Measurements from ENCODE around the gene ZNF784.
"Not testable (repeated sequence)": the region's sequence is repeated elsewhere in the genome, so short reads cannot be mapped to it uniquely, and the experiment has no call there.

The ZNF784 gene

DNA sequence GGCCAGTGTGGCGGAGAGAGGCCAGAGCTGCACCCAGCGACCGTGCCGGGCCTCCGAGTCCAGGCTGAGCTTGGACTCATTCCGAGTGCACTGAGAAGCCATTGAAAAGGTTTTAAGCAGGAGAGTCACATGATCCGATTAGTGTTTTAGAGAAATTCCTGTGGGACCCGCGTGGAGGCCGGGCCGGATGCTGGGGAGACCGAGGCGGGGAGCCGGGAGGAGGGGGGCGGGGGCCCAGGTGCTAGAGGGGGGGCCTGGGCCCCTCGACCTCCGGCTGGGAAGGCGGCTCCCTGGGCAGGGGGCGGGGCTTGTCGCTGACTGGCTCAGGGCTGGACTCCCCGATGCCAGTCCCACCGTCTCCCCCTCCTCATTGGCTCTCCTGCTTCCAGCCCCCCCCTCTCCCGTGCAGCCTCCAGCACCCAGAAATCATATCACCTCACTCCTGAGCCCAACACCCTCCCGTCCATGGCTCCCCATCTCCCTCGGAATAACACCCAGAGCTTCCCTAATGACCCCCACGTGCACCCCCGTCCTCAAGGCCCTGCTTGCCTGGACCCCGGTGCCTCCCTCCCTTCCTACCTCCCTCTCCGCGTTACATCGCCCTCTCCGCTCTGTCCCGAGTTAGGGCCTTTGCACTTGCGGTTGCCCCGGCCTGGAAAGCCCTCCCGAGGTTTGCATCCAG, 38.6 kb downstream of the ZNF784 start:
- peak in 1 of 3 experiments; percentile 40 for DNase-seq (ENCODE audit: low read depth in 3 of 3)

DNA sequence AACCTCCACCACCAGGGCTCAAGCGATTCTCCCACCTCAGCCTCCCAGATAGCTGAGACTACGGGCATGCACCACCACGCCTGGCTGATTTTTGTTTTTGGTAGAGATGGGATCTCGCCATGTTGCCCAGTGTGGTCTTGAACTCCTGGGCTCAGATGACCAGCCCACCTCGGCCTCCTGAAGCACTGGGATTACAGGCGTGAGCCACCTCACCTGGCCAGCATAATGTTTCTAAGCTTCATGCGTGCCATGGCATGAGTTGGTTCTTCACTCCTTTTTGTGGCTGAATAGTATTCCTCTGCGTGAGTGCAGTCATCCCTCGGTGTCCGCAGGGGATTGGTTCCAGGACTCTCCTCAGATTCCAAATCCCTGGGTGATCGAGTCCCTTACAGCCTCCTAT, 39.5 kb downstream of the ZNF784 start:
- no peak for DNase-seq (ENCODE audit: low read depth in 3 of 3)

DNA sequence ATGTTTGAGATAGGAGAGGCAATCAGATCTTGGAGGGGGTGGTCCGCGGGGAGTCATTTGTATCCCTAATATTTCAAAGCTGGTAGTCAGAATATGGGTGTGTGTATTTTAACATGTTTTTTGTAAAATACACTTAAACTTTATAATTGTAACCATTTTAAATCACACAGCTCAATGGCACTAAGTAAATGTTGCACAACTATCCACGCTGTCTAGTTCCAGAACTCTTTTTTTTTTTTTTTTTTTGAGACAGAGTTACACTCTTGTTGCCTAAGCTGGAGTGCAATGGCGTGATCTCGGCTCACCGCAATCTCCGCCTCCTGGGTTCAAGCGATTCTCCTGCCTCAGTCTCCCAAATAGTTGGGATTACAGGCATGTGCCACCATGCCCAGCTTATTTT, 40.5 kb downstream of the ZNF784 start:
- not testable (repeated sequence) for DNase-seq (ENCODE audit: low read depth in 3 of 3)

DNA sequence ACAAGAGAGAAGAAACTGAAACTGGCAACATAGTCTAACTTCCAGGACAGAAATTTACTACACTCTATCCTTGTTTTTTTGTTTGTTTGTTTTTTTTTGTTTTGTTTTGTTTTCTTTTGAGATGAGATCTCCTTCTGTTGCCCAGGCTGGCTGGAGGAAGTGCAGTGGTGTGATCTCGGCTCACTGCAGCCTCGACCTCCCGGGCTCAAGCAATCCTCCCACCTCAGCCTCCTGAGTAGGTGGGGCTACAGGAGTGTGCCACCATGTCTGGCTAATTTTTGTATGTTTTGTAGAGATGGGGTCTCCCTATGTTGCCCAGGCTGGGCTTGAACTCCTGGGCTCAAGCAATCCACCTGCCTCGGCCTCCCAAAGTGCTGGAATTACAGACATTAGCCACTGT, 42.1 kb downstream of the ZNF784 start:
- not testable (repeated sequence) for DNase-seq (ENCODE audit: low read depth in 3 of 3)

DNA sequence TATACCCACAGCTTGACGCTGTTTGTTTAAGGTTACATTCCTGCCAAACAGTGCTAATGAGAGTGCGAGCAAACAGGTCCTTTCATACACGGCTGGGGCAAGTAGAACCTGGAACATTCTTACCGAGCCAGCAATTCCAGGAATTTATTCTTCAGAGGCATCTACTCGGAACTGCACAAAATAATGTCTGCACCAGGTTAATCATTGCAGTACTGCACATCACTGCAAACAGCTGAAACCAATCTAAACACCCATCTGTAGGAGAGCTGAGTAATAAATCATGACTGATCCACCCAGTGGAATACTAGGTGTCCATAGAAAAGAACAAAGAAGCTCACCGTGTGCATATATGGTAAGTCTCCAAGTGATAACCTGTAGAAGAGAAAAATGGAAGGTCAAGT, 42.5 kb downstream of the ZNF784 start:
- DNase-seq (ENCODE audit: low read depth in 3 of 3): no peak

DNA sequence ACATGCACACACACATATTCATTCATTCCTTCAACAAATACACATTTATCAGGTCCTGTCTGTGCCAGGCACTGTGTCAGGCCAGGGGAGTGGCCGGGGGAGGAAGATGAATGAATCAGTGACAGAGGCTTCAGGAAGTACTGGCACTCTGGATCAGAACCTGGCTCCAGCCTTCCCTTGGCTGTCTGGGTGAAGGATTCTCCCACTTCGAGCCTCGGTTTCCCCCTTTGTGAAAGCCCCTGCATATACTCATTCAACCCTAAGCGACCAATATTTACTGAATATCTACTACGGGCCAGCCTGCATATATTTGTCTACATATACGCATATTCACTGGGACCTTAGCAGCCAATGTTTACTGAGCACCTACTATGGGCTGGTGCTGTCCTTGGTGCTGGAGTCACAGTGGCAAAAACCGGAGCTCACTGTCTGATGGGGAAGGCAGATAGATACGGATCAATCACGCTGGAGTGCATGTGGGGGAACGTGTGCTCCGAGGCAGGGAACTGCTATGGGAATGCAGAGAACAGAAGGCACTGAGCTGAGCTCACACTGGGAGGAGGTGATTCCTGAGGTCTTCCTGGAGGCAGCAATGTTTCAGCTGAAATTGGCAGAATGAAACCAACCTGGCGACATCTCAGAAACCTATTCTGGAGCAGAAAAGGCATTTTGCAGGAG, 43.1 kb downstream of the ZNF784 start:
- no peak for DNase-seq (ENCODE audit: low read depth in 3 of 3)

DNA sequence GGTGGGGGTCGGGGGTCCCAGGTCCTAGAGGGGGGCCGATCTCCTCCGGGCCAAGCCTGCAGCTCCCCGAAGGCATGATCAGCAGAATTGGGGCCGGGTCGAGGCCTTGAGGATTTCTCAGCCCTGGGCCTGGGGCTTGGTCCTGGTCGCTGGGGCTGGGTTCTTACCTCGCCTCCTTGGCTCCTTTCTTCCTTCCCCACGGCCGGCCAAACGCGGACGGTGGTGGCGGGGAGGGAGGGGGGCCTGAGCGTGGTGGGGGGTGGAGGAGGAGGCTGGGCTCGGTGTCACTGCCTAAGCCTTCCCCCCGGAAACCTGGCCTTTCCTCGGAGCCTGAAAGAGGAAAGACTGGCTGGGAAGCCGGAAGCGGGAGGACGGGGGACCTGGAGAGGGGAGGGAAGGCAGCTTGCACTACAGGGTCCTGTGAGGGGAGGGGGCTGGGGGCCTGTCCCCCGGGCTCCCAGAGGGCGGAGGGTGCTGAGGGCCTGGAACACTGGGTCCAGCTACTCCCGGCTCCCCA, 43.7 kb downstream of the ZNF784 start, which contains the start of gene ZNF579:
Gene ZNF579, minus strand, starts transcription at position 221 of the 517 bp plus-strand sequence. CDS start 1,209 bp downstream, outside the sequence.
- peak; percentile 54 to 66 (median 62) for DNase-seq (ENCODE audit: low read depth in 3 of 3)

DNA sequence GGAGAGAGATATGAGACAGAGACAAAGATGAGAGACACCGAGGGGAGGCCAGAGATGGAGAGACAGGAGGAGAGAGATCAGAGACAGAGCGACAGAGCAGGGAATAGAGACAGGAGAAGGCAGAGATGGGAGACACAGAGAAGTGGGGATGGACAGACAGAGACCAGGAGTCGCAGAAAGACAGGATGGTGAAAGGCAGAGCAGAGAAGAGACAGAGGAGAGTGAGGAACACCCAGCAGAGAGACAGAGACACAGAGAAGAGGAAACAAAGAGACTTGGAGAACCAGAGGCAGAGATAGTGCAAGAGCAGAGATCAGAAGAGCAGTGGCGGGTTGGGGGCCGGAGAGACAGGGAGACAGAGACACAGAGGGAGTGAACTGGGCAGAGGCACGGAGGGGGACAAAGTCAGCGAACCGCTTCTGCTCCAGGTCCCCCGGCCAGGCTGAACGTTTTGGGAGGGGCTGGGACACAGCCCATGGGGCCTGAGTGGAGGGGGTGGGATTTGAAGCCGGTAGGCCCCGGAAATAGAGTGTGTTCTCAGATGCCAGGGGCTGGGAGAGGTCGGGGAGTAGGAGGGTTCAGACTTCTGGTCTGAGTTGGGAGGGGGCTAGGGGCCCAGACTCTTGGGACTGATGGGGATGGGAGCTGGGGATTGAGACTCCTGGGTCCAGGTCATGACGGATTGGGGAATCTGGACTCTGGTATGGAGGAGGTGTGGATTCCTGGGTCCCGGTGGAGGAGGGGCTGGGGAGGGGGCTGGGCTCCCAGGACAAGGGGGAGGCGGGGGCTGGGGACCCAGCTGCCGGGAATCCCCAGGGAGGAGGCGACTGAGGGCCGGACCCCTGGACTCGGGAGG, 44.4 kb downstream of the ZNF784 start:
- DNase-seq (ENCODE audit: low read depth in 3 of 3): no peak

DNA sequence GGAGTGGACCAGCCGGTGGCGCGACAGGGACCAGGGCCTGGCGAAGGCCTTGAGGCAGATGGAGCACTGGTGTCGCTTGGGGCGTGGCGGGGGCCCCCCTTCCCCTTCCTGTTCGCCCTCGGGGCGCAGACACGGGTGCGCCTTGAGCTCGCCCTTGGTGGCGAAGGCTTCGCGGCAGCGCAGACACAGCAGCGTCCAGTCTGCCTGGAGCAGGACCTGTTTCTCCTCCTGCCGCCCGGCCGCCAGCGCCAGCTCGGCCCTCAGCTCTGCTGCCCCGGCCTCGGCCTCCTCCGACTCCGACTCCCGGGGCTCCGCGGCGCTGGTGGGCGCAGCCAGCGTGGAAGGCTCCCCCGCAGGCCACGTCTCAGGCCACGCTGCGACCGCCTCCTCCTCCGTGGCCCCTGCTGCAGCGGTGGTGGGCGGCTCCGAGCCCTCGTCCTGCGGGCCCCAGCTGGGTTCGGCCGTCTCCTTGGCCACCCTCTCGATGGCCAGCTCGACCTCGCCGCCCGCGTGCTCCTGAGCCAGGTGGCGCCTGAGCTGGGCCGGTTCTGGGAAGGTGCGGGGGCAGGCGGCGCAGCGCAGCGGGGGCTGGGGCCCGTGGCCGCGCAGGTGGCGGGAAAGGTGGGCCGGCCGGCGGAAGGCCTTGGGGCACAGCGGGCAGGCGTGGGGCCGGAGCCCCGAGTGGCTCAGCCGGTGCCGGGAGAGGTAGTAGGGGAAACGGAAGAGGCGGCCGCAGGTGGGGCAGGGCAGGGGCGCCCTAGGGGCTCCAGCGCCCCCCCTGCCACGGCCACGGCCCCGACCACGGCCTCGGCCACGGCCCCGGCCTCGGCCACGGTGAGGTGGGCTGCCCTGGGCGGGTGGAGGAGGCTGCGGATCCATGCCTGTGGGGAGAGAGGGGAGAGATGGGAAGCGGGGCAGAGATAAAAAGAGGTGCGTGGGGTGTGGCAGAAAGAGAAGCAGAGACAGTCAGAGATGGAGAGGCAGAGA, 45.3 kb downstream of the ZNF784 start:
- DNase-seq (ENCODE audit: low read depth in 3 of 3): no peak

DNA sequence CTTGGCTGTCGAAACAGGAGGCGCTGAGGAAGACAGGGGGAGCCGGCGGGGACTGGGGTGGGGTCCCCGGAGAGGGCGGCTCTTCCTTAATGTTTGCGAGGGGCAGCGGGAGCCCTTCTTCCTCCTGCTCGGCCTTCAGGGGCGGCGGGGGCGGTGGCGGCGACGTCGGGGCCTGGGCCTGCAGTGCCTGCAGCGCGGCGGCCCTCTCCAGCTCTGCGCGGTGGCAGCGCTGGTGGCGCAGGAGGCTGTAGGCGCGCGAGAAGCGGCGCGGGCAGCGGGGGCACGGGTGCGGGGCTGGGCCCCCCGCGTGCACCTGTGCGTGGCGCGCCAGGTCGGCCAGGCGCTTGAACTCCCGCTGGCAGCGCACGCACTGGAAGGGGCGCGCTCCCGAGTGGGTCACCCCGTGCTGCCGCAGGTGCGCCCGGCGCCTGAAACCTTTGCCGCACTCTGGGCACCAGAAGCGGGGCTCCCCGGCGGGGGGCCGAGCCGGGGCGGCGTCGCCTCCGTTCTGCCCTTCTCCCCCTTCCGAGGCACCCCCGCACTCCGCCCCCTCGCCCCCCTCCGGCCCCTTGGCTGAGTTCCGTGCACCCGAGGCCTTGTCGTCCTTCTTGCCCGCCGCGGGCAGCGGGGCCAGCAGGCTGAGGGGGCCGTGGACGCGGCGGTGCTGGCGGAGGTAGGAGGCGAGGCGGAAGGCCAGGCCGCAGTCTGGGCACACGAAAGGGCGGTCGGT, 46.2 kb downstream of the ZNF784 start:
- DNase-seq (ENCODE audit: low read depth in 3 of 3): no peak

DNA sequence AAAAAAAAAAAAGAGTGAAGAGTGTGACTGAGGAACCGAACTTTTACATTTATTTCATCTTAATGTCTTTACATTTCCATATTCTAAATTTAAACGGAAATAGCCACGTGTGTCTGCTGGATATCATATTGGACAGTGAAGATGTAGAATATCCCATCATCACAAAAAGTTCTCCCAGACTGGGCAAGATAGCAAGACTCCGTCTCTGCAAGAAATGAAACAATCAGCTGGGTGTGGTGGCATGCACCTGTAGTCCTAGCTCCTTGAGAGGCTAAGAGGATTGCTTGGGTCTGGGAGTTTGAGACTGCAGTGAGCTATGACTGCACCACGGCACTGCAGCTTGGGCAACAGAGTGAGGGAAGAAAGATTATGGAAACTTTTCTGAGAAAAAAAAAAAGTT, 47.6 kb downstream of the ZNF784 start:
- no peak for DNase-seq (ENCODE audit: low read depth in 3 of 3)

DNA sequence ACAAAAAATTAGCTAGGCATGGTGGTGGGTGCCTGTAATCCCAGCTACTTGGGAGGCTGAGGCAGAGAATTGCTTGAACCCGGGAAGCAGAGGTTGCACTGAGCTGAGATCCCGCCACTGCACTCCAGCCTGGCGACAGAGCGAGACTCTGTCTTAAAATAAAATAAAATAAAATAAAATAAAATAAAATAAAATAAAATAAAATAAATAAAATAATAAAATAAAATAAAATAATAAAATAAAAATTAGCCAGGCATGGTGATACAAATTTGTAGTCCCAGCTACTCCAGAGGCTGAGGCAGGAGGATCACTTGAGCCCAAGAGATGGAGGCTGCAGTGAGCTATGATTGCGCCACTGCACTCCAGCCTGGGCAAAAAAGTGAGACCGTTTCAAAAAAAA, 50.4 kb downstream of the ZNF784 start:
- DNase-seq (ENCODE audit: low read depth in 3 of 3): not testable (repeated sequence)

Measured in stimulated activated CD4-positive, alpha-beta T cell treated with anti-CD3 and anti-CD28 coated beads, TNF-alpha, amount 100 ng/mL, for 4 hours (primary cell).